ENCODE results near the gene GPR108. TPM values are rescaled to one million over a fixed set of nuclear protein-coding genes. Genes with fewer than 3 reads are reported as not detected.

Gene GPR108
- total and polyA plus RNA-seq, 2 of the 13 experiments (the other 11 are each of a cell fraction or from before 2014, with no cell fraction given): 36.4 to 63.0 TPM

GRCh38 chr19:6685962-6686627 is 51.3 kb downstream of the GPR108 start (continued):
- TF ChIP-seq ZXDC (CRISPR knock-in tag; IDR thresholded peaks at IDR 0.05): 0 out of 2 replicates have a peak, but pooled peaks have one; percentile 29
- 0 out of 2 replicates have a peak, but pooled peaks have one; percentile 12 for TF ChIP-seq CEBPB (IDR thresholded peaks at IDR 0.05; ENCODE audit: borderline replicate concordance, low read depth, low read length)
- TF ChIP-seq MED13 (CRISPR knock-in tag; IDR thresholded peaks at IDR 0.05): no peak
- TF ChIP-seq RBFOX2 (IDR thresholded peaks at IDR 0.05; ENCODE audit: low read depth, low read length): peak; percentile 71
- TF ChIP-seq ZNF672 (CRISPR knock-in tag; IDR thresholded peaks at IDR 0.05): no peak
- peak; percentile 68 for TF ChIP-seq AGO2 (optimal IDR thresholded peaks at IDR 0.05; ENCODE audit: low read depth, low read length)

- Histone ChIP-seq H2AFZ (ENCODE audit: low read length) (no peak overlapping the region), H3K4me2 (ENCODE audit: low read depth, low read length) (no peak overlapping the region), H3K9me3 (ENCODE audit: low read length) (no peaks in the 10 kb centered on the region), H3K4me3 (replicated peaks in 1 of 3; ENCODE audit: insufficient read depth in 1 of 3, low read depth in 2 of 3, low read length in 3 of 3) (no peak overlapping the region), H3K79me2 (ENCODE audit: insufficient read depth, low read length) (no peaks in the 10 kb centered on the region), H3K27me3 (ENCODE audit: control insufficient read depth in 1 of 2, insufficient read depth in 2 of 2, low read length in 2 of 2) (no peaks in the 10 kb centered on the region), H3K4me1 (ENCODE audit: insufficient read depth, low read length) (no peaks in the 10 kb centered on the region), H3K9ac (ENCODE audit: insufficient read depth, low read depth, low read length) (no peak overlapping the region), H4K20me1 (ENCODE audit: insufficient read depth, low read length) (peaks cover 73% of the 10 kb centered on the region), H3K36me3 (replicated peaks in 1 of 2; ENCODE audit: control insufficient read depth in 1 of 2, insufficient read depth in 2 of 2, low read length in 2 of 2) (peaks cover 45 to 87% of the 10 kb centered on the region in 2 experiments), H3K27ac (ENCODE audit: extremely low read length, insufficient read depth, low read length) (no peak overlapping the region)
- ATAC-seq (no peak; the same call in 2 of the 3 replicates), FAIRE-seq (no peak), DNase-seq (ENCODE audit: low spot score) (no peak)
- intact Hi-C loops (cut with micrococcal nuclease; ENCODE audit: unreplicated experiment): no loop called here
- in situ Hi-C loops (cut with HindIII; ENCODE audit: extremely low pct_ligation_motif_present, low pct_unique_long_range_greater_than_20kb): no loop called here
- 100% methylated on average over 4 of the region's 4 CpGs for WGBS (ENCODE audit: low lambda C conversion rate)
- BruUV-seq (replicated peaks): no TSS peak
- TF ChIP-seq HIC2 (CRISPR knock-in tag; IDR thresholded peaks at IDR 0.05; ENCODE audit: low read depth) (no peak), POLR2G (IDR thresholded peaks at IDR 0.05; ENCODE audit: low read depth, low read length) (peak; percentile 47), ZSCAN21 (CRISPR knock-in tag; IDR thresholded peaks at IDR 0.05; ENCODE audit: borderline replicate concordance) (0 out of 2 replicates have a peak, but pooled peaks have one; percentile 22), ZNF496 (CRISPR knock-in tag; IDR thresholded peaks at IDR 0.05; ENCODE audit: insufficient replicate concordance) (no peak), CEBPB (IDR thresholded peaks at IDR 0.05; ENCODE audit: borderline replicate concordance, low read depth, low read length) (peak; percentile 50), POLR2A (IDR thresholded peaks at IDR 0.05; ENCODE audit: insufficient read depth in 1 of 2, low read depth in 2 of 2, low read length in 2 of 2) (peak; percentile 2 to 41; a peak in 2 of 4 replicates), PAF1 (CRISPR knock-in tag; IDR thresholded peaks at IDR 0.05) (peak; percentile 90; the same call in 1 of the 2 replicates)
- ChIA-PET POLR2A (no interaction called here), CTCF (ENCODE audit: low intra/inter-chr PET ratio, low total read pairs) (no interaction called here)
Observed at GRCh38 chr19:6685482-6685881, 51.9 kb downstream of the GPR108 start.
